Thymus (tissue), 11 donors: ENCODE measurements around the gene SLF1. TPM values are rescaled to one million over a fixed set of nuclear protein-coding genes. Genes with fewer than 3 reads are reported as not detected.

Source experiments
- DNase-seq, 9 donors: peaks; one replicate each; pipeline ENCODE4 v3.0.0-alpha.2; 2013; ENCODE audit warnings: low spot score in 9 of 9, low read depth in 6 of 9, missing footprints in 1 of 9
- H3K27ac ChIP-seq, 2 donors: one replicate each; pipeline ENCODE4 v1.5.1; 2013; ENCODE audit warnings: control low read depth in 1 of 2, low read depth in 1 of 2, low read length in 1 of 2, mild to moderate bottlenecking in 1 of 2, moderate library complexity in 1 of 2
- H3K27me3 ChIP-seq, 2 donors: one replicate each; pipeline ENCODE4 v1.5.1; 2013; ENCODE audit warnings: low read length in 1 of 2; ENCODE audit not compliant: control insufficient read depth in 2 of 2, insufficient read depth in 1 of 2
- H3K36me3 ChIP-seq, 2 donors: one replicate each; pipeline ENCODE4 v1.5.1; 2013; ENCODE audit warnings: low read length in 1 of 2, mild to moderate bottlenecking in 1 of 2, moderate library complexity in 1 of 2; ENCODE audit not compliant: control insufficient read depth in 2 of 2, insufficient read depth in 2 of 2
- H3K4me1 ChIP-seq, 2 donors: one replicate each; pipeline ENCODE4 v1.5.1; 2013; ENCODE audit warnings: low read length in 2 of 2; ENCODE audit not compliant: control insufficient read depth in 2 of 2, insufficient read depth in 2 of 2
- H3K4me3 ChIP-seq, 2 donors: one replicate each; pipeline ENCODE4 v1.5.1; 2013; ENCODE audit warnings: low read length in 2 of 2, control low read depth in 1 of 2, mild to moderate bottlenecking in 1 of 2
- H3K9me3 ChIP-seq, 2 donors: one replicate each; pipeline ENCODE4 v1.5.1; 2013; ENCODE audit warnings: low read length in 1 of 2, mild to moderate bottlenecking in 1 of 2; ENCODE audit not compliant: control insufficient read depth in 2 of 2, insufficient read depth in 1 of 2
- WGBS: extraction: QIAGEN DNeasy Blood & Tissue Kit; methylation state at CpG from one replicate; pipeline ENCODE4 v1.1.7; 2013; 5-methylcytosine and 5-hydroxymethylcytosine counted together
- polyA plus RNA-seq: library from polyadenylated mRNA; stranded (reverse); fragments of 200-250 nt; gene quantifications from one replicate; pipeline ENCODE4 v1.2.3, GENCODE V29; 2013
- total RNA-seq: library from RNA; stranded (reverse); fragments of 120-200 nt; gene quantifications from one replicate; pipeline ENCODE4 v1.2.4, GENCODE V29; 2013
- donor health status: healthy.

SLF1 gene
- total and polyA plus RNA-seq, 2 donors, result 10.2 to 15.3 TPM

DNA sequence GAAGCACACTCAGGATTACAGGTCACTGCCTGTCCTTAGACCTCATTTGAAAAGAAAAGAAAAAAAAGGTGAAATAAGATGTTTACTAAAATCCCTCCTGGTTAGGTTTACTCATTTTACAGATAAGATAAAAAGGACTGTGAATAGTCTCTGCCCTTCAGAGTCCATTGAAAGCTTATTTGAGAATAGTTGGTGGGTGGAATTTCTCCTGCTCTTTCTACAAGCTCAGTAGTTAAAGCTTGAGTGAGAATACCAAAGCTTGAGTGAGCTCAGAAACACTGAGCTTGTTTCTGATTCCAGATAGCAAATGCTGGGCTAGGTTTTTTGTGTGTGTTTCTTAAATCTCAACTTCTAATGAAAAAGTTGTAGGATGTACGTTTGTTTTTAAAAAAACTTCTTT is 106.7 kb downstream of the SLF1 start:
- DNase-seq, result no peak
- whole genome bisulfite sequencing, result 96% methylated on average over 1 of the region's 1 CpG
- no peaks in the 10 kb centered on the region for H3K4me1 ChIP-seq

DNA sequence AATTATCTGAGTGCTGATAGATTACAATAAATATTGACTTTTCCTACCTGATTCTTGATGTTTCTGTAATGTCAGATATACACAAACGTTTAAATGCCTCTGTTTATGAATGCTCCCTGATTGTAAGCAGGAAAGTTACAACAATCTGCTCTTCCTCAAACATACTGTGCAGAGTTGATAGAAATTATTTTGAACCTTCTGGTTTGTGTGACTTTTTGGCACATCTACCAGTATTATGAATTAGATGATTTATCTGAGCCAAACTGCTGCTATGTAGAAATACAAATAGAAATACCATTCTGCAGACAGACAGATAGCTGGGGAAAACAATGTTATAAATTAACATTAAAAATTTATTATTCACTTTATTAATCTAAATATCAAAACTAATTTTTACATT is 113.0 kb downstream of the SLF1 start:
- Histone ChIP-seq H3K36me3 (peaks cover 0 to 2% of the 10 kb centered on the region in 2 donors), H3K4me3 (no peak overlapping the region), H3K27ac (no peak overlapping the region), H3K27me3 (no peaks in the 10 kb centered on the region), H3K4me1 (no peaks in the 10 kb centered on the region), H3K9me3 (no peaks in the 10 kb centered on the region)
- 38% methylated on average over 1 of the region's 1 CpG for WGBS
- DNase-seq, result no peak

More for the DNA sequence above, 106.7 kb downstream of the SLF1 start:
- H3K4me3 ChIP-seq, result no peak overlapping the region
- H3K9me3 ChIP-seq, result no peaks in the 10 kb centered on the region
- H3K27me3 ChIP-seq, result no peaks in the 10 kb centered on the region
- H3K27ac ChIP-seq, result no peak overlapping the region
- H3K36me3 ChIP-seq, result no peaks in the 10 kb centered on the region

DNA sequence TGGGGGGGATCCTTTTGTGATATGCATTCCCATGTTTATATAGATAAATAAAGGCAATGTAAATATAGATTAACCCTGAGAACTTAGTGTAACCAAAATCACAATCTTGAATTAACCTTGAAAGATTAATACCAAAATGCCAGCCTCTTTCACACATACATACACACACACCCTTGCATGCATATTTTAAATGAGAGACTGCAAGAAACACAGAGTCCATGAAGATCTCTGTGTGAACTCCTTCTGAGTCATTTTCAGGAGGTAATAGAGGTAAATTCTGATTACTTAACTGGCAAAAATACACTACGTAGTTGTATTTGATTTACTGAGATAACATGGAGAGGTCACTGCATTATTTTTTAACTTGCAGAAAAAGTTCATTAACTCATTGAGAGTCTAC is 118.0 kb downstream of the SLF1 start:
- no peak overlapping the region for H3K27ac ChIP-seq
- no peaks in the 10 kb centered on the region for H3K9me3 ChIP-seq
- H3K4me3 ChIP-seq, result no peak overlapping the region
- DNase-seq, result no peak
- peaks cover 0 to 9% of the 10 kb centered on the region in 2 donors for H3K4me1 ChIP-seq
- WGBS, result 97% methylated on average over 1 of the region's 1 CpG
- no peaks in the 10 kb centered on the region for H3K27me3 ChIP-seq
- H3K36me3 ChIP-seq, result peaks cover 0 to 6% of the 10 kb centered on the region in 2 donors

DNA sequence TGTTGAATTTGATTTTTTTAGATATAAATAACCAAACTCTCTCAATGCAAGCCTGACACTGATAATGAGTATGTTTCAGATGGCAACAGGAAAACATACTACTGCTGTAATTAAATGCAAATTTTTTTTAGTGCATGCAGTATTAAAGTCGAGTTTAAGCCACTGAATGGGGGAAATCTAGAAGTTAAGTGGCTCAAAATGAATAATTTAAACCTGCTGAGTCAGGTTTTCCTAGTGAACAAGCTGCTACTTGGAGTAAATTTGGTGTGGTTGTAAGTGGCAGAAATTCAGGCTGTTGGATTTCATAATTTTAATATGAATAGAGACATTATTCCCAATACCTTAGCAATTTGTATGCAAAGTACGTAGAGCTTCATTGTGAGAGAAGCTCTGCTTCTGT is 121.8 kb downstream of the SLF1 start:
- Histone ChIP-seq H3K4me1 (peaks cover 0 to 12% of the 10 kb centered on the region in 2 donors), H3K27ac (no peak overlapping the region), H3K9me3 (no peaks in the 10 kb centered on the region), H3K27me3 (no peaks in the 10 kb centered on the region), H3K36me3 (peaks cover 0 to 4% of the 10 kb centered on the region in 2 donors), H3K4me3 (no peak overlapping the region)
- no peak for DNase-seq
- 81% methylated on average over 2 of the region's 2 CpGs for WGBS

DNA sequence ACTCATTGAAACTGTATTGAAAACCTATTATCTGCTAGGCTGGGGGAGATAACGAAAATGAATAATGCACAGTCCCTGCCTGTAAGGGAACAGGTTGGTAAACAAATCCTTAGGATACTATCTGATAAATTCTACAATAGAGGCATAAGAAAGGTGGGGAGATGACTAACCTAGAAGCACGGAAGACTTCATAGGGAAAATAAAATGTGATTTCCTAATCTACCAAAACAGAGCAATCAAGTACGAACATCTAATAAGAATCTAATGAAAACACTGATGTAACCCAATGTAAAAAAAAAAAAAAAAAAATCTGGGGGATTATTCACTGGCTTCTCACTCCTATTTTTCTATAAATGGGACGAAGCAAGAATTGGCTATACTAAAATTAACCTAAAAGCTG is 124.4 kb downstream of the SLF1 start:
- Histone ChIP-seq H3K4me3 (no peak overlapping the region), H3K9me3 (no peaks in the 10 kb centered on the region), H3K4me1 (peaks cover 0 to 15% of the 10 kb centered on the region in 2 donors), H3K36me3 (peaks cover 0 to 4% of the 10 kb centered on the region in 2 donors), H3K27ac (peak overlapping the region in 1 of 2 donors; percentile 2), H3K27me3 (no peaks in the 10 kb centered on the region)
- WGBS, result 95% methylated on average over 4 of the region's 4 CpGs
- no peak for DNase-seq

DNA sequence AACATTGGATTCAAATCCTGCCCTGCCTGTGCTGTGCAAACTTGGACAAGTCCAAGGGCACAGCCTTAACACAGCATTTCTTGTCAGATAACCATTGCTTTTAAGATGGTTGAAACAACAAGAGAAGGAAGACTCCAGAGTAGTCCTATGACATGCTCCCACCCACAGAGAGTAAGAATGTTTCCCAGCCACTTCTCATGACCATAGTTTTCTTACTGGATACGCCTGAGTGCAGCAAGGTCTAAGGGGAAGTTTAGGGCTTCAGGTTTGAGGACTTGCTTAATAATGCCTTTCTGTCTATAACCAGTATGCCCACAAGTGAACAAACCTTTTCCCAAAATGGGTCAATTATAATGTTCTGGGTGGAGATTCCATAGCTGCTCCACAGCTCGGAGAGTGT is 126.4 kb downstream of the SLF1 start:
- no peaks in the 10 kb centered on the region for H3K36me3 ChIP-seq
- 96% methylated on average over 2 of the region's 2 CpGs for WGBS
- H3K27ac ChIP-seq, result no peak overlapping the region
- no peak for DNase-seq
- no peaks in the 10 kb centered on the region for H3K27me3 ChIP-seq
- no peak overlapping the region for H3K4me3 ChIP-seq
- H3K9me3 ChIP-seq, result no peaks in the 10 kb centered on the region
- peaks cover 3 to 16% of the 10 kb centered on the region in 2 donors for H3K4me1 ChIP-seq

DNA sequence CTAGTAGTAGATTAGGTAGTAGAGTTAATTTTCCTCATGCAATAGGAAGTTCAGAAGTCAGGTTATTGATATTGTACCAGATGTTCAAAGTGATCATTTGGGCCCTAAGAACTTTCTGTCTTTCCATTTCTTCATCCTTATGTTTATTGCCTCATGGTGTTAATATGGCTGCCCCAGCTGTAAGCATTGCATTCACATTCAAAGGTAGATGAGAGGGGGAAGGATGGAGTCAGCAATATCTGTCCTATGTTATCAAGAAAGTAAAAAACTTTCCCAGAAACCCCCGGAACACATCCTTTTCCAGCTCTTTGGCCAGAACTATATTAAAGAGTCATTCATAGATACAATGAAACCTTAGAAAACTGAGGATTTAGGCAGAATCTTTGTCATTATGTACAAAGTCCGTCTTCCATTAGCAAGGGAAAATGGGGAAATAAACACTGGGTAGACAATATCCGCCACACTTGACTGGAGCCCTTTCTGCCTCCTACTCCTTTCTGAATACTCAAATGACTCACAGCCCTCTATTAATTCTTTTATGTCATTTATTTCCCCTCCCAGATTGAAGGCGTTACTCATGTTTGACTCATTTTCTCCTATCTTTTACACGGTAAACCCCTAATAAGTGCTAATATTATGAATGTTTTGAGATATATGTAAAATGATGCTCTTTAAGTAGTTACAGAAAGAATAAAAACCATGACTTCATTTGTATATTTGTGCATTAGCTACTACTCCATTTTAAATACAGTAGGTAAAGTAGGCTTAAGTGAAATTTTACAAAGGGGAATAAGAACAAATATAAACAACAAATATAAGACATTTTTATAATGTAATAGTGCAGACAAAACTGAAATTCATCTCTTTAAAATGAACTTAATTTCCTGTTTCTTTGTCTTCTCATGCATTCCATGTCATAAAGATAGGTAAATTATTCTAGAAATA is 127.6 kb downstream of the SLF1 start:
- Histone ChIP-seq H3K4me3 (no peak overlapping the region), H3K36me3 (no peaks in the 10 kb centered on the region), H3K27me3 (no peaks in the 10 kb centered on the region), H3K4me1 (peaks cover 3 to 16% of the 10 kb centered on the region in 2 donors), H3K27ac (no peak overlapping the region), H3K9me3 (no peaks in the 10 kb centered on the region)
- WGBS, result 97% methylated on average over 5 of the region's 5 CpGs
- no peak for DNase-seq

DNA sequence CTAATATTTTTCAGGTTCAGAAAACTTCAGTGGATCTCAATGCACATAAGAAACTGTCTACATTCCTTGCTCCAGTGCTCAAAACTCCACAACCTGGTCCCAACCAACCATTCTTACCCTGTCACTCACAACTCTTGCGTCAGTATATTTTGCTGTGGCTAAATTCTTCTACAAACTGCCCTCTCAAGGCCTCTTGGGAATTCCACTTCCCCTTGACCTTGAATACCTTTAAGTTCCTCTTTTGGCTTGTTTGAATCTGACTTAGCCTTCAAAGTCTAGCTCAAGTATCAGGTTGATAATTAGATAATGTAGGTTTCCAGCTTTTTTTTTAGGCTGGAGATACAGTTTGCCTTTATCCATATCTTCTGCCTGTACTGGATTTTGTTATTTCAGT is 128.3 kb downstream of the SLF1 start:
- WGBS, result 86% methylated on average over 1 of the region's 1 CpG
- no peak overlapping the region for H3K27ac ChIP-seq

More for the DNA sequence above, 128.3 kb downstream of the SLF1 start:
- H3K4me3 ChIP-seq, result no peak overlapping the region
- H3K27me3 ChIP-seq, result no peaks in the 10 kb centered on the region
- DNase-seq, result no peak
- H3K9me3 ChIP-seq, result no peaks in the 10 kb centered on the region
- H3K4me1 ChIP-seq, result peaks cover 3 to 16% of the 10 kb centered on the region in 2 donors
- H3K36me3 ChIP-seq, result no peaks in the 10 kb centered on the region
